ENCODE results near the gene ECPAS.

DNA sequence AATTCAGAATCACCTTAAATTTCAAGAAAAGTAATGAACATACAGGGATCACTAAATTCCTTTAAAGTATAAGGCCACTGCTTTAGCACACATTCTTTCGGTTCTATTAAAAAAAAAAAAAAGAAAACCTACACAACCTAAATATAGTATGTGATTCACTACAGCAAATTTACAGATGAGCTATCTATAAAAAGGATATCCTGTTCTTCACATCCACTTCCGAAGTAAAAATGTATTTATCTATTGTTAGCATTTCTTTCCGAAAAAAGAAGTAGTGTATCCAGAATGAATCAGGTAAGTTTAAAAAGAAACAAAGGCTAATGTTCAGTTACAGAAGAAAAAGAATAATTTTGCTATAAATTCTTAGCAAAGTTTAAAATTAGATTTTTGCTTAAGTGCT lies 70.2 kb downstream of the ECPAS start:
- TF ChIP-seq POLR2A (IDR thresholded peaks at IDR 0.05): no peak
- TF ChIP-seq, protein P1, sequence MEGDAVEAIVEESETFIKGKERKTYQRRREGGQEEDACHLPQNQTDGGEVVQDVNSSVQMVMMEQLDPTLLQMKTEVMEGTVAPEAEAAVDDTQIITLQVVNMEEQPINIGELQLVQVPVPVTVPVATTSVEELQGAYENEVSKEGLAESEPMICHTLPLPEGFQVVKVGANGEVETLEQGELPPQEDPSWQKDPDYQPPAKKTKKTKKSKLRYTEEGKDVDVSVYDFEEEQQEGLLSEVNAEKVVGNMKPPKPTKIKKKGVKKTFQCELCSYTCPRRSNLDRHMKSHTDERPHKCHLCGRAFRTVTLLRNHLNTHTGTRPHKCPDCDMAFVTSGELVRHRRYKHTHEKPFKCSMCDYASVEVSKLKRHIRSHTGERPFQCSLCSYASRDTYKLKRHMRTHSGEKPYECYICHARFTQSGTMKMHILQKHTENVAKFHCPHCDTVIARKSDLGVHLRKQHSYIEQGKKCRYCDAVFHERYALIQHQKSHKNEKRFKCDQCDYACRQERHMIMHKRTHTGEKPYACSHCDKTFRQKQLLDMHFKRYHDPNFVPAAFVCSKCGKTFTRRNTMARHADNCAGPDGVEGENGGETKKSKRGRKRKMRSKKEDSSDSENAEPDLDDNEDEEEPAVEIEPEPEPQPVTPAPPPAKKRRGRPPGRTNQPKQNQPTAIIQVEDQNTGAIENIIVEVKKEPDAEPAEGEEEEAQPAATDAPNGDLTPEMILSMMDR (IDR thresholded peaks at IDR 0.05): no peak
